Activated T-cell treated with anti-CD3 and anti-CD28 coated beads, Interleukin-2, amount 50 U/mL, for 48 hours (primary cell): Measurements from ENCODE around the gene MORN1.
"Not testable (repeated sequence)": the region's sequence is repeated elsewhere in the genome, so short reads cannot be mapped to it uniquely, and the experiment has no call there.

ENCODE experiments used
- DNase-seq, 2 experiments: peaks; one replicate each; pipeline ENCODE4 v3.0.0-alpha.2; 2020

Gene MORN1

DNA sequence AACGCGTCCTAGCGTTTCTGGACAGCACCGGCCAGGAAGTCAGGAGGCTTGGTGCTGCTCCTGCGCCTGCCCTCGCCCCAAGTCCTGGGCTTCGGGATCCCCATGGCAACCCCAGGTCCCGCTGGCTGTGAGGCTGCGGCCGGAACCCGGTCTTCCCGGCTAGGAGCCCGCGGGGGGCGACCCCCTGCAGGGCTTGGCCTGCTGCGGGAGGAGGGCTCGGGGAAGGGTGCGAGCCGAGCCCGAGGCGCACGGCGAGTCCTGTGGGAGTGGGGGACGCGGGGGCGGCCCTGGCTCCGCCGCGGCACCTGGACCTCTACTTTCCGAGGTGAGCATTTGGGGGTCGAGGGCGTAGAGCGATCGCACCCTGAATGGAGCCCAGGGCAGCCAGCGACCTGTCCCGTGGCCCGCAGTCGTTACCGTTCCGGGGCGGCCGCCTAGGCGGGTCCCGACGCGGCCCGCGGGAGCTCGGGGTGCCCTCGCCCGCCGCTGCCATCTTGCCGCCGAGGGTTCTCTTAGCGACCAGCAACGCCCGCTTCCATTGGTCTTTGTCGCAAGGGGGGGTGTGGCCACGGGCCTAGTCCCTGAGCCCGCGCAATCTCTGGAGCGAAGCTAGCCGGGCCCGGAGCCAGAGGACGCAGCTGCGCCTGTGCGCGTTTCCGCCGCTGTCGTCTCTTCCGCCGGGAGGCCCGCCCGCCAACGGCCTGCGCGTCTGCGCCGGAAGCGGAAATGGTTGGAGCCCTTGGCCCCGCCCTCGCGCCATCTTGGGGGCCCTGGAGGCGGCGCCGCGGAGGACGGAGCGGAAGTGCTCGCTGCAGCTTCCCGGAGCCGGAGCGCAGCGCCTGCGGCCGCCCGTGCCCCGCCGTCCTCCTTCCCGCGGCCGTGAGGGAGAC, at the start of gene MORN1, which contains the start of gene RER1:
MORN1 (minus strand) TSS at position 514 of the 890 bp plus-strand sequence; CDS start at position 493, 21 bp downstream.
RER1 (plus strand) TSS at position 801 of the 890 bp plus-strand sequence. CDS start 3,950 bp downstream, outside the sequence.
- peak; percentile 98 to 99 for DNase-seq

DNA sequence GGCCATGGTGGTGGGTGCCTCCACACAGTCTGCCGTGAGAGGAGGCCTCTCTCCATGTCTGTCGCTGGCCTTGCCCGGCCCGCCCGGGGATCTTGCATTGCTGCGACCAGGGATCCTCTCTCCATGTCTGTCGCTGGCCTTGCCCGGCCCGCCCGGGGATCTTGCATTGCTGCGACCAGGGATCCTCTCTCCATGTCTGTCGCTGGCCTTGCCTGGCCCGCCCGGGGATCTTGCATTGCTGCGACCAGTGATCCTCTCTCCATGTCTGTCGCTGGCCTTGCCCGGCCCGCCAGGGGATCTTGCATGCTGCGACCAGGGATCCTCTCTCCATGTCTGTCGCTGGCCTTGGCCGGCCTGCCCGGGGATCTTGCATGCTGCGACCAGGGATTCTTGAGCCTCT, 49.0 kb upstream of the MORN1 start:
- DNase-seq = not testable (repeated sequence)

DNA sequence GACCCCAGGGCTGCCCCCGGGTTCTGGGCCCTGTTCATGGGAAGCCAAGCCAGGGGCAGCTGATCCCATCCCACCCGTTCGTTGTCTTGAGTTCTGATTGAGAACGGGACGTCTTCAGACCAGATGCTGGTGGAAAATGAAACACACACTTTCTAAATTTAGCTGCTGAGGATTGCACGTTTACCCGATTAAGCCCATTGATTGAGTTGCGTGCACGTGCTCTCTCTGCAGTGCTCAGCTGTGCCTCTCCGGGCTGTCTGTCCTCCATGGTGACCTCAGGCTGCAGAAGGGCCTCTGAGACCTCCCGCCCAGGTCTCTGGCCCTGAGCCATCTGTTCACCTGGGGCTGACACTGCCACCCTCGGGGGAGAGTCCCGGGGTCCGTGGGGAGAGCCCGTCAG, 48.0 kb upstream of the MORN1 start:
- no peak for DNase-seq

DNA sequence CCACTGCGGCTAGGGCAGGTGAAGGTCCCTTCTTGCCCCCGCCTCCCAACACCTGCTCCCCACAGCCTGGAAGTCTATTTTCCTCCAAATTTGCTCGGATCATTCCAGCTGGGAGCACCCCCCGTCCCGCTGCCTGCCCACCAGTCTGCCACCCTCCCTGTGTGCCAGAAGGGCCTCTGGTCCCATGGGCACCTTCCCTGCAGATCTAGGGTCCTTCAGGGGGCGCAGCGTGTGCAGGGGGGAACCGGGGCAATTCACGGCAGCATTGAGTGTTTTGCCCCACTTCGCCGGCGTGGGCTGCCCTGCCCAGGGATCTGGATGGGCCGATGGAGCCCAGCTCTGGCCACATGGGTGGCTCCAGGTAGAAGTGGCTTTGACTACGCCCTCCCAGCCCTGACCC, 47.3 kb upstream of the MORN1 start:
- DNase-seq = no peak

DNA sequence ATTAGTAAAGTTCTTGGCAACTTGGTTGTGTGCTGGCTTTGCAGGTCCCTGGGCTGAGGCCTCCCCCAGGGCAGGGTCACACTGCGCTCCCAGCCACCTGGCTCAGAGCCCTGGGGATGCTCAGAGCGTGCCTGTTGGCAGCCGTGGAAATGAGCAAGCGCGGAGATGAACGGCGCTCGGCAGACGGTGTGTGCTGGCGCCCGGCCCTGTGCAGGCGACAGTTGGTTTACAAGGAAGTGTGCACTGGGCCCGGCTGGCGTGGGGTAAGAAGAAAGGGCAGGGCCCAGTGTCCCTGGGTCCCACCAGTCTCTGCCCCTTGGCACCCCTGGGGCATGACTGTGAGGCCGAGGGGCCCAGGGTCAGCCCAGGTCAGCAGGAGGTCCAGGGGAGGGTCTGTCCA, 46.7 kb upstream of the MORN1 start:
- no peak for DNase-seq

DNA sequence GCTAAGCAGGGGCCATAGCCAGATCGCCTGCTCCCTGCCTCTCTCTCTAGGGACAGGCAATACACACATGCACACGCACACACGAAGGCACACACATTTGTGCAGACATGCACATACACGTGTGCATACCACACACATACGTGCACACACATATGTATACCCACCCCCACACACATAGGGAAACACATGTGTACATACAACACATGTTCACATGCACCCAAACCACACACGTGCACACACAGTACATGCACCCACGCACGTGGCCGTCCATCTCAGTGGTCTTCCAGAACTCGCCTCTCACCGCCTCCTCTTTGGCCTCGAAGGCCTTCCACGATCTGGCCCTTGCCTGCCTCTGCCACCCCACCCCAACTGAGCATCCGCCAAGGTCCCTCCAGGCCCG, 46.3 kb upstream of the MORN1 start:
- no peak for DNase-seq

DNA sequence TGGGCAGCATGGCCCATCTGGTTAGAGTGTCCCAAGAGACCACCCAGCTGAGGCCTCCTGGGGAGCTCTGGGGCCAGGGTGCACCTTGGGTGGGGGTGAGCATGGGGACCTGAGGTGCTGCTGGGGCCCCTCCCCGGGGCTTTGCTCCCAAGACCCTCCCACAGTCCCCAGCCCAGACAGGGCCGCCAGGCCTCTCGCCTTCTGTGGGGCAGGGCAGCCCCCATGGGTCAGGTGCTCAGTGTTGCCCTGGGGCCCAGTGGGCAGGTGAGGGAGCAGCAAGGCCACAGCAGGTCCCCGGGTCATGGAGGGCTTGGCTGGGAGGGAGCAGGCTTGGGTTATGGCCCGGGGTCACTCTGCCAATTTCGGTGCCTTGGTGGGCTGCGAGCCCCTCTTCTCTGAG, 45.5 kb upstream of the MORN1 start:
- no peak for DNase-seq

DNA sequence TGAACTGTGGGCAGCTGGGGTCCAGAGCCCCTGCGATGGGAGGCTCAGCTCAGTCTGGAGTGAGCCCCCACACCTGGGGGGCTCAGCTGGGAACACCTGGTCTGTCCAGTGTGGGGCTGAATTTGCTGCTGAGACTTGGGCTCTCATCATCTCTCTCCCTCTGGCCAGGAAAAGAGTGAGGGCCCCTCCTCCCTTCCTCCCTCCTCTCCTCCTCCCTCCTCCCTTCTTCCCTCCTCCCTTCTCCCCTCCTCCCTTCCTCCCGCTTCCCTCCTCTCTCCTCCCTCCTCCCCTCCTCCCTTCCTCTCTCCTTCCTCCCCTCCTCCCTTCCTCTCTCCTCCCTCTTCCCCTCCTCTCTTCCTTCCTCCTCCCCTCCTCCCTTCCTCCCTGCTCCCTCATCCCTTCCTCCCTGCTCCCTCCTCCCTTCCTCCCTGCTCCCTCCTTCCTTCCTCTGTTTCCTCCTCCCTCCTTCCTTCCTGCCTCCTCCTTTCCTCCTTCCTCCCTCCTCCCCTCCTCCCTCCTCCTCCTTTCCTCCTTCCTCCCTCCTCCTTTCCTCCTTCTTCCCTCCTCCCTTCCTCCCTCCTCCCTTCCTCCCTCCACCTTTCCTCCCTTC, 44.5 kb upstream of the MORN1 start:
- no peak for DNase-seq

DNA sequence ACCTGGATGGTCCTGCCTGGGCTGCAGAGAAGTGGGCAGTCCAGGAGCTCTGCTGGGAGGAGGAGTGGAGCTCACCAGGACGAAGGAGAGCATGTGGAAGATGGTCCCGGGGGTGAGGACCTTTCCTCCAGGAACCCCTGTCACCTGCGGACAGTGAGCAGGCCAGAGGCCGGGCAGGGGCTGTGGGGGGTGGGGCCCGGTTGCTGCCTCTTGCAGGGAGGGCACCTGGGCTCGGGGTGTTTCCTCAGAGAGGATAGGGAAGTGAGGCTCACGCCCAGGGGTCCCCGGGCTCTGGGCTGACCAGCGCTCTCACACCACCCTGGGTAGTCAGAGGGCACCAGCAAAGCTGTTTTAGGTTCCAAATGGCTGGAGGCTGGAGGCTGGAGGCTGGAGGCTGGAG, 43.7 kb upstream of the MORN1 start:
- DNase-seq = no peak

DNA sequence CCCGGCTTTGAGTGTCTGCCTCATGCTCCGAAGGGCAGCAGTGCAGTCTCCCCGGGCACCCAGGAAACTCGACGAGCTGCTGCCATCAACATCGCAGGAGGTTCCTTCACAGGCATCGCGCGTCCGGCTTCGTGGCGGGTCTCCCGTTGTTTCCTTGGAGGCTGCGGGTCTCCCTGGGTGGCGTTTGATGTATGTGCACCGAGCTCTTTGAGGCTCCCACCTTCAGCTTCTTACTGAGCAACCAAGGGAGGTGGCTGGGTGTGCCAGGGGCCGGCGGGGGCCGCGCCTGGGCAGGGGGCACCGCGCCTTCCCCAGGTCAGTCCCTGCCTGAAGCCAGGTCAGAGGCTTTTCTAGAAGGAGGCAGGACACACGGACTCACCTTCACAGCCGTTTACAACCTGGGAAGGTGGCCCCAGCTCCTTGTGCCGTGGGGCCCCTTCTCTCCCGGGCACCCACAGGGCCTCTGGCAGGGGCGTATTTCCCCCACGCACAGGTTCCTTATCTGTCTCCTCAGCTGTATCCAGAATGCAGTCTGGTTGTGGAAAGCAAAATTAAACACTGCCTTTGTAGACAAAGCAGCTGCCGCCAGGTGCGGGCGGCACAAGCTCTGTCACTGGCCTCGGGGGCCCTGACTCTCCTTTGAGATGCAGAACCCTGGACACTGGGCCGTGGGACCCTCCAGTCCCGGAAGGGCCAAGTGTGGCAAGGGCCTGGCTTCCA, 42.7 kb upstream of the MORN1 start:
- no peak for DNase-seq

DNA sequence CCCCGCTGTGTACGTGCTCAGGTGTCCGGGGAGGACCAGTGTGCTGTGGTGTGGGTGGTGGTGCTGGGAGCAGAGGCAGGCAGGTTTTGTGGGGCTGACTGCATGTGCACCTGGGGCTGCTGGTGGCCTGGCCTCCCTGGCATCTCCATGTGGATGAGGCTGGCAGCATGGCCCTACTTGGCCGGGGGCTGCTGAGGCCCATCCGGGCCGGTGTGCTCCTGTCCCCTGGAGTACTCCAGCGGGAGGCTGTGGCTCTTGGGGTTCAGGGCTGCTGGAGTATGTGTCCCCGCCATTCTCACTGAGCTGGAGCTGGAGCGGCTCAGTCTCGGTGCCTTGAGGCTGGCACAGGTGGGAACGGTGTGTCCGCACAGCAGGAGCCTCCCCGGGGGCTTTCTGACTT, 41.8 kb upstream of the MORN1 start:
- DNase-seq = no peak

DNA sequence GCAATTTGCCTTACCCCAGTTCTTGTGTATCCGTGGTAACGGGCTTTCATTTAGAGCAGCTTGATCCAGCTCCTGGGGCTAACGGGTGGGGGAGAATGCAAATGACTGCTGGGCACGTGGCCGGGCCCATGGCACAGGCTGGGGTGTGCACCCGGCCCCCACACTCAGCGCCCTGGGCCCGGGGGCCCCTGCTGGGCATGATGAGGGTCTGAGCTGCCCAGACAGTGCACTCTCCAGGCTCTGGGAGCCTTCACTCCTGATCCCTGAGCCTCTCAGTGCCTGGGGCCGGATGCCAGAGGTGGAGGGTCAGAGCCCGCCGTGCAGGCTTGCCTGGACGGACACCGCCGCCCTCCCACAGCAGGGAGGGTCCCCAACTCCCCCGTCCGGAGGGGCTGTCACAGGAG, 41.1 kb upstream of the MORN1 start:
- no peak for DNase-seq

DNA sequence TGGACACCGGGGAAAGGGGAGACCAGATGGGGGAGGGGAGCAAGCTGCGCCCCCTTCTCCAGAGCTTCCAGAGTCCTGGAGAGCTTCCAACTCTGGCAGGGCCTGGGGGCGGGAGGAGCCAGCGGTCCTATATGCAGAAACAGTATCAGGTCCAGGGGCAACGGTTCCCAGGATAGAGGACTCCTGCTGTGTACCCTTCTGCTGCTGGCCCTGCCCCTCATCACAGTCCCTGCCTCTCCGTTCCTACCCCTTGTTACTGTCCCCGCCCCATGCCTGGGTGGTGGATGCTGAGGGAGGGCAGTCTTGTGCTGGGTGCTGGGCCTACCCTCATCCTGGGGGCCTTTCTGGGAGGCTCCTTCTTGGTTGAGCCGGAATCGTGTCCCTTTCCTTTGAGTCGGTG, 40.2 kb upstream of the MORN1 start:
- DNase-seq = no peak

DNA sequence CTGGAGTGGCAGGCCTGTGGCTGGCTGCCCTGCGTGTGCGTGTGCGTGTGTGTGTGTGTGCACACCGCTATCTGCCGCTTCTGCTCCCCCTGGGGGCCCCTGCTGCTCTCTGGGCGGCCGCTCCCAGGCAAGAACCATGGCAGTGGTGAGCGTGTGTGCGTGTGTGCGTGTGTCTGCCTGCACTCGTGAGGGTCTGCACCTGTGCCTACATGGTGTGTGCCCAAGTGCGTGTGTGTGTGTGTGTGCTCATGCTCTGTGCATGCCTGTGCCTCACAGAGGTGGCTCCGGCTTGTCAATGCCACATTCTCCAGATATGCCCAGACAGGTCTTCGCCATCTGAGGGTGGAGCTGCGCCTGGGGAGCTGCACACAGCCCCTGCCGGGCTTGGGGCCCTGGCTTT, 39.7 kb upstream of the MORN1 start:
- no peak for DNase-seq

DNA sequence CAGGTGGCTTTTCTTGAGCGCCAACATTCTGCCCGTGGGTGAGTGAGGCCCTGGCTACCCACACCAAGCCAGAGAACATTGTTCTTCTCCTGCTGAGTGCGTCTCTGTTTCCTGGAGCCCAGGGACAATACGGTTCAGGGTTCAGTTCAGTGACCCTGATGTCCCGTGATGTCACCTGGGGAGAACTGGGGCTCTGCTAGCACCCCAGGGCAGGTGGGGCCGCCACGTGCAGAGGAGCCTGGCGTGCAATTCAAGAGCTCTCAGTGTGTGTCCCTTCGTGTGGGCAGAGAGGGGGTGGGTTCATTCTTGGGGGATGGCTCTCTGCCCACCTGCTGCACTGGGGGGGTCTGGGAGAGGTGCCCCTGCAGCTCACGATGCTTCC, 39.2 kb upstream of the MORN1 start:
- no peak for DNase-seq

DNA sequence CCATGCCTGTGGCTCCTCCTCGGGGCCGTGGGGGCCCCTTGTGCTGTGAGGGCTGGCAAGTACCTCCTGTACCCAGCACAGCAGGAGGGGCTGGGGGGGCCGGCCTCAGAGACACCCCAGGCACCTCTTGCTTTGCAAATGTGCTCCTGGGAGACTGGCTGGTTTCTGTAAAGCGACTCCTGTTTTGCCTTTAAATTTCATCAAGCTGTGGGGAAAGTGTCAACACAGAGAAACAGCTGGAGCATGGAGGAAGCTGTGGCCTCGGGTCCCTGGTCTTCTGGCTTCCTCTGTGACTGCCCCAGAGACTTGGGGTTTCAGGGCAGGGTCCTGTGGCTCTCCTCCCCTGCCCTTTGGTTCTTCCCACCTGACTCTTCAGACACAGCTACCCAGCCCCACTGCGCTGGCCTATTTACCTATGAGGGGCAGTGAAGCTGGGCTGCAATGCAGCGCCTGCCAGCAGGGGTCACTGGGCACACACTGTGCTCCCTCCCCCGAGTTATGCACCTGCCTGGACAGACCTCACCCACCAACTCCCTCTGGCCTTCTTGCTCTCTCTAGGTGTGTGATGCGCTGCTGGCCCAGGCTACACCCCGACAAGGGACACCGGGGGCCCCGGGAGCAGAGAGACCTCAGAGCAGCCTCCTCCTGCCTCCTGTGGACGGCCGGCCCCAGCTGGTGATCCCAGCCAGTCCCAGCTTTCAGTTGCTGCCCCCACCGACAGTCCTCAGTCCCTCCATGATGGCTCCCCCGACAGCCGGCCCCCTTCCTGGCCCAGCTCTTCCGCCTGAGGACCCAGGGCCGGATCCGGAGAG, 38.6 kb upstream of the MORN1 start:
- peak; percentile 44 to 60 for DNase-seq

DNA sequence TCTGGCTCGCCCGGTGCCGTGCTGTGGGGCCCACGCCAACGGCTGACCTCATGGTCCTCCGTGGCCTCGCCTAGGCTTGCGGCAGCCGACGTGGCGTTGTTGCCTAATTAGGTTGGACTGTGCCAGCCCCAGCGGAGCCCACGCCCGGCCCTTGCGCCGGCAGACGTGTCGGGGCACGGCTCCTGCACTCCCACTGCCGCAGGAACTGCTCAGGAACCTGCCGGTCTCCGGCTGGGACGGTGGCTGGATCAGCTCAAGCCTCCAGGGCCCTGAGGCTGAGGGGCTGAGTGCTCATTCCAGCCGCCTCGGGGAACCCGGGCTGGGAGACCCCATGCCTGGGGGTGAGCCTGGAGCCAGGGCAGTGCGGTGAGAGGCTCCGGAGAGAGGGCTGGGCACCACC, 37.1 kb upstream of the MORN1 start:
- no peak for DNase-seq

DNA sequence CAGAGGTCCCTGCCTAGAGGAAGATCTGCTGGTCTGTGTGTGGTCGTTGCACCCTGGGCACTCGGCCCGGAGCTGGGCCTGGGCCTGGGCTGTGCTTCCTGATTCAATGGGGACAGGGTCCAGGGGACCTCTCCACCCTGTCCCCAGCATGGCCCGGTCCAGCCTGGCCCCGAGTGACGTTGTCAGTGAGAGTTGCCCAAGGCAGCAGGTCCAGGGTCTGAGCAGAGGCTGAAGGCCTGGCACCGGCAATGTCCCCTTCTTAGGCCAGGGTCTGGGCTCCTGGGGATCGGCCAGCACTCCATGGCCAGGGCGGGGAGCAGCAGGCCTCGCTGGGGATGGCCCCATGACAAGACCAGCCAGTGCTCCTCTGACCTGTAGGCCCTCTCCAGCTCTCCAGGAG, 36.6 kb upstream of the MORN1 start:
- DNase-seq = no peak

DNA sequence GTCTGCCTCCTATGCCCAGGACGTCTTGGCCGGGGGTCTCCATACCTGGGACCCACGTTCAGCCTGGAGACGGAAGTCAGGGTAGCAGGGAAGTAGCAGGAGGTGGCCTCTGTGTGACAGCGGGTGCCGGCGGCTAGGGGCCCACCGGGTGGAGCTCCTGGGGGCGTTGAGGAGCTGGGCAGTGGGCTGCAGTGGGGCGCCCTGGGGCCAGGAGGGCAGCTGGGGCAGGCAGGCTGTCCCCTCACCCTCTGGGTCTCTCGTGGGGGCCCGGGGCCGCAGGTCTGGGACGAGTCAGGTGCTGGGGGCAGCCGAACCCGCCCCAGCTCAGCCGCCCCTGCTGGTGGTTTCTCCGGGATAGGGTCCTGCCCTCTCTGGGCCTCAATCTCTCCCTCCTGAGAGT, 35.7 kb upstream of the MORN1 start:
- no peak for DNase-seq

DNA sequence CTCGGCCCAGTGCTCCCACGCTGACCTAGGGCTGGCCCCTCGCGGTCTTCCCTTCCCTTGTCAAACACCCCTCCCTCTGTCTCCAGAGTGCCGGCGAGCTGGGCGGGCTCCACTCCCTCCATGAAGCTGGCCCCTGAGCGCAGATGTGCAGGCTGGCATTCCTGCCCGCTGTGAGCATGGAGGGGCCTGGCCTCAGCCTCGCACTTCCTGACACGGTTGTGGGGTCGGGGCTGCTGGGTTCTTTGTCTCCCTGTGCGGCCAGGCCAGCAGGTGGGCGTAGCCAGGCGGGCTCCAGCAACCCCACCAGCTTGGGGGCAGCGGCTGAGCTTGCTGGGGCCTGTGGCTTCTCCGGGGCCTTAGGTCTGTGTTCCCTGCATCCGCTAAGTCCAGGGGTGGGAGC, 35.2 kb upstream of the MORN1 start:
- DNase-seq = no peak

DNA sequence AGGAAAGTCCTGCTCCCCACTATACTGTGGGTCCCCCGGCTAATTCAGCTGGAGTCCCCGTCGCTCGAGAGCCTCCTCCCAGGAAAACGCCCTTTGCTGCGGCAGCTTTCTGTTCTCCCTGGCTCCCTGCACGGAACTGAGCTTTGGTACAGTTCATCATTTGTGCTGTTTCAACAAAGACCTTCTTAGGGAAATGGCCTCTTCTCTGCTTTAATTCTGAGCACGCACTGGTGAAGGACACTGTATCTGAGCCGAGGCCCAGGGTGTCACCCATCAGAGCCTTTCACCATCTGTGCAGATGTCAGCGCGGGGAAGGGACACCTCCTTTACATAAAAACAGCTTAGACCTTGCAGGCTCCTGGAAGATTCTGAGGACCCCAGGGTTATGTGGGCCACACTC, 34.5 kb upstream of the MORN1 start:
- no peak for DNase-seq

DNA sequence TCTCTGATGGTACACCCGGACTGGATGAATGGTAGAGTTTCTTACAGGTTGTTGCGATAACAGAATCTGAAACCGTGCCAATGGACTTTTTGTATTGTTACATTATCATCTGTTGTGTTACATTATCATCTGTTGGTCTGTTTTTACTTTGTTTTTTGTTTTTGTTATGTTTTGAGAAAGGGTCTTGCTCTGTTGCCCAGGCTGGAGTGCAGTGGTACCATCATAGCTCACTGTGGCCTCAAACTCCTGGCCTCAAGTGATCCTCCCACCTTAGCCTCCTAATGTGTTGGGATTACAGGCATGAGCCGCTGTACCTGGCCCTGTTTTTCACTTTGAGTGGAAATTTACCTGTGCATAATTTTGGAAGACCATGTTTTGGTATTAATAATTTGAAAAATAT, 31.2 kb upstream of the MORN1 start:
- no peak for DNase-seq

DNA sequence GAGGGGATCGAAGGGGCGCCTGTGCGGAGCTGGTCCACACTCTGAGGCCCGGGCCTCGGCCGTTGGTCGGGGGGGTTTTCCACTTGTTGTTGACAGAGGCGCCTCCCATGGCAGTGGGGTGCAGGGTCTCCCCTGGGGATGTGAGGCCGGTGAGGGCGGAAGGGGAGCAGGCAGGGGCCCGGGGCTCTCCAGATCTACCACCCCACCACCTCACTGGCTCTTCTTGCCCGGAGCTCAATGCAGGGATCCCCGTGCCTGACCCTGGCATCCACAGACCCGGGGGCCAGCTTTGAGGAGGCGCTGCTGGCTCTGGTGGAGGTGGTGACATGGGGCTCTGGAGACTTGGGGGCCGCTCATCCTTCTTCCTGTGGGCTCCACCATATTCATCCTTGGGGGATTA, 28.1 kb upstream of the MORN1 start:
- no peak for DNase-seq
